Measurements from ENCODE around the gene LPGAT1.

DNA sequence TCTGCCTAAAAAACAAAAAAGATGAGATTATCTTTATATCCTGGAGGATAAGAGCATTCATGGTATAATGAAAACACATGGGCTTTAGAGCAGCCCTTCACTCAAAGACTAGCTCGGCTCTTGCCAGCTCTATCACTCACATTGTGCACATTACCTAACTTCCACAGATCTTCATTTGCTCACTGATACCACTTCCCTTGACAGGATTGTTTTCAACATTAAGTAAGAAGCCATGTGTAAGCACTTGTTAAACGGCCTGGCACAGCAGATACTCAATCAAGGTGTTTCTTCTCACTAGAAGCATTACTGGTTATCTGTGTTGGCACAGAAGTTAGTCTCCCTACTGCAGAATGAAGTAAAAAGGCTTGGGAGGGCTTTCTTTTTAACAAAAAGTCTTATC is 18.7 kb downstream of the LPGAT1 start:
- no peak for TF ChIP-seq KDM5A (IDR thresholded peaks at IDR 0.05)
- TF ChIP-seq FOXS1 (CRISPR knock-in tag; IDR thresholded peaks at IDR 0.05) = no peak
- no peak for TF ChIP-seq RCOR1 (IDR thresholded peaks at IDR 0.05; ENCODE audit: low read depth, low read length)
- TF ChIP-seq, protein P1, sequence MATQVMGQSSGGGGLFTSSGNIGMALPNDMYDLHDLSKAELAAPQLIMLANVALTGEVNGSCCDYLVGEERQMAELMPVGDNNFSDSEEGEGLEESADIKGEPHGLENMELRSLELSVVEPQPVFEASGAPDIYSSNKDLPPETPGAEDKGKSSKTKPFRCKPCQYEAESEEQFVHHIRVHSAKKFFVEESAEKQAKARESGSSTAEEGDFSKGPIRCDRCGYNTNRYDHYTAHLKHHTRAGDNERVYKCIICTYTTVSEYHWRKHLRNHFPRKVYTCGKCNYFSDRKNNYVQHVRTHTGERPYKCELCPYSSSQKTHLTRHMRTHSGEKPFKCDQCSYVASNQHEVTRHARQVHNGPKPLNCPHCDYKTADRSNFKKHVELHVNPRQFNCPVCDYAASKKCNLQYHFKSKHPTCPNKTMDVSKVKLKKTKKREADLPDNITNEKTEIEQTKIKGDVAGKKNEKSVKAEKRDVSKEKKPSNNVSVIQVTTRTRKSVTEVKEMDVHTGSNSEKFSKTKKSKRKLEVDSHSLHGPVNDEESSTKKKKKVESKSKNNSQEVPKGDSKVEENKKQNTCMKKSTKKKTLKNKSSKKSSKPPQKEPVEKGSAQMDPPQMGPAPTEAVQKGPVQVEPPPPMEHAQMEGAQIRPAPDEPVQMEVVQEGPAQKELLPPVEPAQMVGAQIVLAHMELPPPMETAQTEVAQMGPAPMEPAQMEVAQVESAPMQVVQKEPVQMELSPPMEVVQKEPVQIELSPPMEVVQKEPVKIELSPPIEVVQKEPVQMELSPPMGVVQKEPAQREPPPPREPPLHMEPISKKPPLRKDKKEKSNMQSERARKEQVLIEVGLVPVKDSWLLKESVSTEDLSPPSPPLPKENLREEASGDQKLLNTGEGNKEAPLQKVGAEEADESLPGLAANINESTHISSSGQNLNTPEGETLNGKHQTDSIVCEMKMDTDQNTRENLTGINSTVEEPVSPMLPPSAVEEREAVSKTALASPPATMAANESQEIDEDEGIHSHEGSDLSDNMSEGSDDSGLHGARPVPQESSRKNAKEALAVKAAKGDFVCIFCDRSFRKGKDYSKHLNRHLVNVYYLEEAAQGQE (IDR thresholded peaks at IDR 0.05) = no peak
- TF ChIP-seq JUN (IDR thresholded peaks at IDR 0.05) = no peak
- TF ChIP-seq, protein P2, sequence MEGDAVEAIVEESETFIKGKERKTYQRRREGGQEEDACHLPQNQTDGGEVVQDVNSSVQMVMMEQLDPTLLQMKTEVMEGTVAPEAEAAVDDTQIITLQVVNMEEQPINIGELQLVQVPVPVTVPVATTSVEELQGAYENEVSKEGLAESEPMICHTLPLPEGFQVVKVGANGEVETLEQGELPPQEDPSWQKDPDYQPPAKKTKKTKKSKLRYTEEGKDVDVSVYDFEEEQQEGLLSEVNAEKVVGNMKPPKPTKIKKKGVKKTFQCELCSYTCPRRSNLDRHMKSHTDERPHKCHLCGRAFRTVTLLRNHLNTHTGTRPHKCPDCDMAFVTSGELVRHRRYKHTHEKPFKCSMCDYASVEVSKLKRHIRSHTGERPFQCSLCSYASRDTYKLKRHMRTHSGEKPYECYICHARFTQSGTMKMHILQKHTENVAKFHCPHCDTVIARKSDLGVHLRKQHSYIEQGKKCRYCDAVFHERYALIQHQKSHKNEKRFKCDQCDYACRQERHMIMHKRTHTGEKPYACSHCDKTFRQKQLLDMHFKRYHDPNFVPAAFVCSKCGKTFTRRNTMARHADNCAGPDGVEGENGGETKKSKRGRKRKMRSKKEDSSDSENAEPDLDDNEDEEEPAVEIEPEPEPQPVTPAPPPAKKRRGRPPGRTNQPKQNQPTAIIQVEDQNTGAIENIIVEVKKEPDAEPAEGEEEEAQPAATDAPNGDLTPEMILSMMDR (IDR thresholded peaks at IDR 0.05) = no peak
- TF ChIP-seq SMC3 (IDR thresholded peaks at IDR 0.05) = no peak
- no peak for TF ChIP-seq POLR2A (IDR thresholded peaks at IDR 0.05; ENCODE audit: low read length)
- no peak for TF ChIP-seq HDAC2 (IDR thresholded peaks at IDR 0.05)
- no peak for TF ChIP-seq POLR2AphosphoS2 (conservative IDR thresholded peaks at IDR 0.05; ENCODE audit: low read length)
- no peak for TF ChIP-seq CBX2 (IDR thresholded peaks at IDR 0.05; ENCODE audit: borderline replicate concordance, low read depth)
- TF ChIP-seq, protein P3, sequence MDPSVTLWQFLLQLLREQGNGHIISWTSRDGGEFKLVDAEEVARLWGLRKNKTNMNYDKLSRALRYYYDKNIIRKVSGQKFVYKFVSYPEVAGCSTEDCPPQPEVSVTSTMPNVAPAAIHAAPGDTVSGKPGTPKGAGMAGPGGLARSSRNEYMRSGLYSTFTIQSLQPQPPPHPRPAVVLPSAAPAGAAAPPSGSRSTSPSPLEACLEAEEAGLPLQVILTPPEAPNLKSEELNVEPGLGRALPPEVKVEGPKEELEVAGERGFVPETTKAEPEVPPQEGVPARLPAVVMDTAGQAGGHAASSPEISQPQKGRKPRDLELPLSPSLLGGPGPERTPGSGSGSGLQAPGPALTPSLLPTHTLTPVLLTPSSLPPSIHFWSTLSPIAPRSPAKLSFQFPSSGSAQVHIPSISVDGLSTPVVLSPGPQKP (IDR thresholded peaks at IDR 0.05; ENCODE audit: low read depth, low read length) = no peak
- TF ChIP-seq RAD21 (conservative IDR thresholded peaks at IDR 0.05 in 1 of 2, IDR thresholded peaks at IDR 0.05 in 1 of 2) = no peak
- TF ChIP-seq SREBF2 (IDR thresholded peaks at IDR 0.05) = no peak
